GM21367 (cell line): ENCODE measurements around the gene ANXA11.

ENCODE experiments used
- ATAC-seq: cut with Tn5 transposase; IDR thresholded peaks from one replicate; pipeline ENCODE4 v1.9.1; 2021; ENCODE audit not compliant: unreplicated experiment

The ANXA11 gene

DNA sequence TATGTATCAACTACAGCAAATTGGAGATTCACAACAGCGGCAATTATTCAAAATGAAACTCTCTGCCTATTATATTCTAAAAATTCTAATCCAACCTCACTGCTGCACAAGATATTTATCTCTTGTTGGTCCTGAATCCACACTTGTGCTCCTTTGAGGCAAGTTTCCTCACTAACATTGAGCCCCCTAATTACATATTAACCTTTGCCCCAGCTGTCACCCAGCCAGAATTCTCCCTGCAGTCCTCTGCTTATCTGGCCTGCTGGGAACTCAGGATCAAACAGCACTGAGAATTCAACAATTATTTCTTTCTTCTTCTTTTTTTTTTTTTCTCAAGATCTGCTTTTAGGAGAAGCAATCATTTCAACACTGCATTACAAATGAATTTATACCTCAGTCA is 94.4 kb downstream of the ANXA11 start:
- no peak for ATAC-seq

DNA sequence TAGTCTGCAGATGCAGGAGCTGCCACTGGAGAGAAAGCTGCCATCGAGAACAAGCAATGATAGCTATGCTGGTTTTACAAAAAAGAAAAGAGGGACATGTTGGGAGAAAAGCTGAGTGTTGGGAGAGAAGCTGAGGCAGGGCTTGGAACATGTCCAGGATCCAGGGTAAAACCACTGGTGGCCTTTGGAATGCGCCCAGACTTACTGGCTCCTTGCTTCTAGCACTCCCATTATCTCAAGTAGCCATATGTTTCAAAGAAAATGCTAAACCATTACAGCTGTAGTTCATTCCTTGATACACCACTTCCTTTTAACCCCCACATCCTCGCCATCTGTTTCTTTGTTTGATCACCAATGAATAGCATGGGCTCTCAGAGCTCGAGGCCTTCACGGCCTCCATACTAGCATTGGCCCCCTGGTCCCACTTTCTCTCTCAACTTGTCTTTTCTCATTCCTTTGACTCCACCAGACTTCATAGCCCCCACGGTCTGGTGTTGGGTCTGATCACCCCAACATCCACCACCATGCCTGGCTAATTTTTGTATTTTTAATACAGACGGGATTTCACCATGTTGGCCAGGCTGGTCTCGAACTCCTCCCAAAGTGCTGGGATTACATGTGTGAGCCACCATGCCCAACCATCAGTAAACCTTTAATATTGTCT is 96.6 kb downstream of the ANXA11 start:
- no peak for ATAC-seq

DNA sequence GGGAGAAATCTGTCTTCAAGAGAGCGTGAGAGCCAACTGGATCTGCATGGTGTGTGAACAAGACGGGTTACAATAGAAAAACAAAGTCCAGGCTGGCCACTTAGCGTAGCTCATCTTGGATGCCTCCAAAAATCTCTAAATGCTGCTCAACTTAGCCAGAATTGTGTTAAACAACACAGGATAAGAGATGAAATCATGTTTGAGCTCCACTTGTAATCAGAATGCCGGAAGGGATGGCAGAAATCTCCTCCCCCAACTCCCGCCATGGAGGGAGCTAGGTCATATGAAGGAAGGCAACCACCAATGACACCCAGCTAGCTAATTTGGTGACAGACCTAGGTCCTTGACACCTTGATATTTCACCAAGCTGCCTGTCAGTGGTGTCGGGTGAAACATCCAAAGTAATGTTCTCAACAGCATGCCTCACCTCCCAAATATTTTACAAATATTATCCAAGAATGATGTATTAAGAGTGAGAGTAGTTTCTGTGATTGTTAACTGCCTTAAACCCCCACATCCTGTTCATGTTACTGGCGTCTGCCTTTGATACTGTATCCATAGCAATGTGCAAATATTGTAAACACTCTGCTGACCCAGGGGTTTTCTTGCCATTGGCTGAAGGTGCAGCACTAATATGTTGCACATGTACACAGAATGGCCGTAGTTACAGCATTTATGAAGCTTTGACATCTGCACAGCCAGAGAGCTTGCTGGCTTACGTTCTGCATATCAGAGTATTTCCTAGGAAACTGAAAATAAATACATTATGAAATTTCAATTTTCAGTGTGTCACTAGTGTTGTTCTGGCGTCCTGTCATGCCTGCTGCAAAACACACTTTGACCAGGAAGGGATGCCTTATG is 101.0 kb downstream of the ANXA11 start:
- peak; percentile 80 for ATAC-seq
